Neuron (in vitro differentiated cells): Measurements from ENCODE around the gene CCR5.
"Not testable (repeated sequence)": the region's sequence is repeated elsewhere in the genome, so short reads cannot be mapped to it uniquely, and the experiment has no call there.

Experiments used
- H2AFZ ChIP-seq: one replicate; pipeline ENCODE4 v1.6.1; 2013; ENCODE audit warnings: low read depth, mild to moderate bottlenecking, inconsistent platforms, low read length, moderate library complexity
- H3K27me3 ChIP-seq: one replicate; pipeline ENCODE4 v1.6.1; 2013; ENCODE audit warnings: low read length; ENCODE audit not compliant: insufficient read depth
- H3K36me3 ChIP-seq: one replicate; pipeline ENCODE4 v1.6.1; 2013; ENCODE audit warnings: low read length; ENCODE audit not compliant: insufficient read depth
- H3K4me1 ChIP-seq: one replicate; pipeline ENCODE4 v1.6.1; 2013; ENCODE audit warnings: low read length; ENCODE audit not compliant: insufficient read depth
- H3K4me3 ChIP-seq: 2 replicates; pipeline ENCODE4 v1.5.1; 2013; ENCODE audit warnings: mild to moderate bottlenecking, low read length, moderate library complexity
- H3K9me3 ChIP-seq: one replicate; pipeline ENCODE4 v1.6.1; 2013; ENCODE audit warnings: low read length

CCR5 gene

DNA sequence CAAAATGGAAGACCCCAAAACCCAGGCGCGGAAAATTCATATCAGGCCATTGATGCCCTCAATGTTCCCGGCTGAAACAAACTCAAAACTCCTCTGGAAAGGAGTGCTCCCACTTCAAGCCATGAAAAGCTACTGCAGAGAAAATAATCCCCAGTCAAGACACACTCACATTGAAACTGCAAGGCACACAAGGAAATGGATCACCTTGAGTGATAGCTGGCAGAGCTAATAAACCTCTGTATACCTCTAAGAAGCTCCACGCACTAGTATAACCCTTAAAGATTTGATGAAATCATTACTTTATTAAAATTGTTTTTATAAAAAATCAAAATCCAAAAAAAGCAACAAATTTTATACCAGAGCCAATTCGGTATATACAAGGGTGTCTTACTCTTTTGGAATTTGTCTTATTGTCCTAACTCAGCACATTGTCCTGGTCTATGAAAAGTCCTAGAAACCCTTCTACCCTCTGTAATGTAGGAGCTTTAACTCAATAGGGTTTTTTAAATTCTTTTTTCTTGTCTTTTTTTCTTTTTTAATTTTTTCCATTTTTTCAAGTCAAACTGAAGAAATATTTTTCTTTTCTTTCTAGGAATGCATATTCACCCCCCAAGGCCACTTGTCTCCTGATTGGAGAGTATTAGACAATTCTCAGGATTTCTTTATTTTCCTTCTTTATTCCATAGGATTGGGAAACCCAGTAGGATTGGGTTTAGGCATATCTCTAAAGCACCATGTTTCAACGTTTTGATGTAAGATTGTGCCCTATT lies 27.6 kb downstream of the CCR5 start:
- no peaks in the 10 kb centered on the region for H3K36me3 ChIP-seq
- no peaks in the 10 kb centered on the region for H3K9me3 ChIP-seq
- no peak overlapping the region for H3K4me3 ChIP-seq
- no peaks in the 10 kb centered on the region for H3K4me1 ChIP-seq
- H2AFZ ChIP-seq = no peak overlapping the region
- H3K27me3 ChIP-seq = no peaks in the 10 kb centered on the region

DNA sequence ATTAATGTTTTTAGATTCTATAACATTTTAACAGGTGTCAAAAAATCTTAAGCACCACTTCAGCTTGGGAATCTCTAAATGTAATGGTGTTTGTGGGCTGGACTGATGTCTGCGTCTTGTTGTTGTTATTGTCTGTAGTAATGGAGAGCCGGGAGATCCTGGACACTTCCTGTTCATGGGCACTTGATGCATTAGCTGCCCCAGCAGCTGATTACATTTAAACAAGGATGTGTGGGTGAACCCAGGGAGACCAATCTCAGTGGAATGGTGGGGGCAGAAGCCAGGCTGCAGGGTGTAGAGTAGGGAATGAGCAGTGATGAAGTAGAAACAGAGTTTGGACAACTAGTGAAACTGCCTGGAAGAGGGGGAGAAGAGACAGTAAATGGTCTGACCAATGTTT lies 28.4 kb downstream of the CCR5 start:
- no peaks in the 10 kb centered on the region for H3K4me1 ChIP-seq
- no peak overlapping the region for H2AFZ ChIP-seq
- no peaks in the 10 kb centered on the region for H3K27me3 ChIP-seq
- no peaks in the 10 kb centered on the region for H3K36me3 ChIP-seq
- no peak overlapping the region for H3K4me3 ChIP-seq
- H3K9me3 ChIP-seq = no peaks in the 10 kb centered on the region

DNA sequence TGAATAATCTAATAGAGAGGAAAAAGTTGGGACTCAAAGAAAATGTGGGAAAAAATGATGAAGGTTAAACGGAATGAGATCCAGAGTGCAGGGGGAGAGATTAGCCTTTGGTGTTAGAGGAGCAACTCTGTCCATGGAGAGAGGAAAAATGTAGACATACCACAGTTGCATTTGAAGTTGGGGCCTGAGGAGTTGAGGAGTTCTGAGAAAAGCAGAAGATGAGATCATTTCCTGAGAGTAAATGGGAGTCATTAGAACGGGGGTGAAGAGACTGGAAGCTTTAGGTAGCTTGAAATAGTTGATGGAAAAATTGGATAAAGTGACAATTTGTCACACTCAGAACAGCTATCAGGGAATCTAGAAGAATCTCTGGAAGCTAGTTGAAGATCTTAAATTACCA lies 28.8 kb downstream of the CCR5 start:
- no peaks in the 10 kb centered on the region for H3K27me3 ChIP-seq
- H3K4me3 ChIP-seq = no peak overlapping the region
- no peak overlapping the region for H2AFZ ChIP-seq
- no peaks in the 10 kb centered on the region for H3K9me3 ChIP-seq
- no peaks in the 10 kb centered on the region for H3K36me3 ChIP-seq
- H3K4me1 ChIP-seq = no peaks in the 10 kb centered on the region

DNA sequence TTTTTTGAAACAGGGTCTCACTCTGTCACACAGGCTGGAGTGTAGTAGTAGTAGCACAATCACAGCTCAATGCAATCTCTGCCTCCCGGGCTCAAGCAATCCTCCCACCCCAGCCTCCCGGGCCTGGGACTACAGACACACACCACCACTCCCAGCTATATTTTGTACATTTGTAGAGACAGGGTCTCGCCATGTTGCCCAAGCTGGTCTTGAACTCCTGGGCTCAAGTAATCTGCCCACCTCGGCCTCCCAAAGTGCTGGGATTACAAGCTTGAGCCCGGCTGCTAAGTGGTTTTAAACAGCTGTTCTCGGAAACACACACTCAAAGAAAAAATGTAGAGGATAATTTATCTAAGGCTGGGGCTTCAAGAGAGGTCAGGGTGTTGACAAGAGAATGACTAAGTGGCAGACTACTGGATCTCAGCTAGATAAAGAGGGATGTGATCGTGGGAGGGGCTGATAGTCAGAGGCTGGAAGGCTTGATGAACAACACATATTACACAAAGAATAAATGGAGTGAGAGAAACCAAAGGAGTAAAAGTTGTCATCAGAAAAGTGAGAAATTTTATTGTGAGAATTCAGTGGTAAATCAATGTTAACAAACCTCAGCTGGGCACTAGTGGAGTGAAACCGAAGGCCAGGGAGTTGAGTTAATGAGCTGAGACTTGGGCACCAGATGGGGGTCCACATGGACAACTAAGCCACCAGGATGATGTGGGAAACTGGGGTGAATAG lies 29.4 kb downstream of the CCR5 start:
- H2AFZ ChIP-seq = no peak overlapping the region
- no peaks in the 10 kb centered on the region for H3K36me3 ChIP-seq
- H3K4me1 ChIP-seq = no peaks in the 10 kb centered on the region
- H3K9me3 ChIP-seq = no peaks in the 10 kb centered on the region
- no peaks in the 10 kb centered on the region for H3K27me3 ChIP-seq
- H3K4me3 ChIP-seq = no peak overlapping the region

DNA sequence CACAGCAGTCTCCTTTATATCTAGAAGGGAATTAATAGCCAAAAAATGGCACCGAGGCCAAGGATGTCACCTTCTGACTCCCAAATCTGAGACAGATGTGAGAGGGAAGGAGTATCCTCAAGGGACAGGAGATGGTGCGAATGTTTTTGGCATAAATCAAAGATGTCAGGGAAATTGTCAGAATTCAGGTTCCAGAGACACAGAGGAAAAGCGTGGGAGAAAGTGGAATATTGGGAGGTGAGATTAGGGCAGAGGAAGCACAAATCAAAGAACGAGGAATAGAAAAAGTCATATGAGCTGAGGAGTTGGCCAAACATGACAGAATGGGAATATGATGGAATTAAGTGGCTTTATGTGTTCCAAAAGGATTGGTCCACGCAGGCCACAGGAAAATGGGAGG lies 30.1 kb downstream of the CCR5 start:
- no peaks in the 10 kb centered on the region for H3K4me1 ChIP-seq
- H3K4me3 ChIP-seq = no peak overlapping the region
- H3K36me3 ChIP-seq = no peaks in the 10 kb centered on the region
- H3K9me3 ChIP-seq = no peaks in the 10 kb centered on the region
- no peaks in the 10 kb centered on the region for H3K27me3 ChIP-seq
- H2AFZ ChIP-seq = no peak overlapping the region

DNA sequence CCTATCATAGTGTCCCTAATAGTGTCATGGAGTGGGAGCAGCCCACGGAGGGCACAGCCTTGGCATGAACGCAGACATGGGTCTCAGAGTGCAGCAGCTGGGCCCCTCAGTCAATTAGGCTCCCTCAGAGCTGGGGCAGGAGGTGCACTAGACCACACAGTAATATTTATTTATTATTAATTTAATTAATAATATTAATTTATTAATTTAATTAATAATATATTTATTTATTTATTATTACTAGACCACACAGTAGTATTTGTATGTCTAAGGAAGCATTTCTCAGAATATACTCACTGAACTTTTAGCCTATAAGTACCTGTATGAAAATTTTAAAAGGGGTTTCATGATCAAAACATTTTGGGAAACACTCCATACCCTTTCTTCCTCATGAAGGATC lies 30.8 kb downstream of the CCR5 start:
- H3K27me3 ChIP-seq = no peaks in the 10 kb centered on the region

DNA sequence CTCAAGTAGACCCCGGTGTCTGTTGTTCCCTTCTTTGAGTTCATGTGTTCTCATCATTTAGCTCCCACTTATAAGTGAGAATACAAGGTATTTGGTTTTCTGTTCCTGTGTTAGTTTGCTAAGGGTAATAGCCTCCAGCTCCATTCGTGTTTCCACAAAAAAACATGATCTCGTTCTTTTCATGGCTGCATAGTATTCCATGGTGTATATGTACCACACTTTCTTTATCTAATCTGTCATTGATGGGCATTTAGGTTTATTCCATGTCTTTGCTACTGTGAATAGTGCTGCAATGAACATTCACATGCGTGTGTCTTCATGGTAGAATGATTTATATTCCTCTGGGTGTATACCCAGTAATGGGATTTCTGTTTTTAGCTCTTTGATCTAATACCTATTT lies 32.2 kb downstream of the CCR5 start:
- not testable (repeated sequence) for H3K4me3 ChIP-seq, H3K4me1 ChIP-seq, H3K27me3 ChIP-seq

More for the DNA sequence above, 30.8 kb downstream of the CCR5 start:
- H3K4me1 ChIP-seq = no peaks in the 10 kb centered on the region
- H3K4me3 ChIP-seq = no peak overlapping the region
- no peaks in the 10 kb centered on the region for H3K36me3 ChIP-seq
- no peaks in the 10 kb centered on the region for H3K9me3 ChIP-seq
- H2AFZ ChIP-seq = no peak overlapping the region

DNA sequence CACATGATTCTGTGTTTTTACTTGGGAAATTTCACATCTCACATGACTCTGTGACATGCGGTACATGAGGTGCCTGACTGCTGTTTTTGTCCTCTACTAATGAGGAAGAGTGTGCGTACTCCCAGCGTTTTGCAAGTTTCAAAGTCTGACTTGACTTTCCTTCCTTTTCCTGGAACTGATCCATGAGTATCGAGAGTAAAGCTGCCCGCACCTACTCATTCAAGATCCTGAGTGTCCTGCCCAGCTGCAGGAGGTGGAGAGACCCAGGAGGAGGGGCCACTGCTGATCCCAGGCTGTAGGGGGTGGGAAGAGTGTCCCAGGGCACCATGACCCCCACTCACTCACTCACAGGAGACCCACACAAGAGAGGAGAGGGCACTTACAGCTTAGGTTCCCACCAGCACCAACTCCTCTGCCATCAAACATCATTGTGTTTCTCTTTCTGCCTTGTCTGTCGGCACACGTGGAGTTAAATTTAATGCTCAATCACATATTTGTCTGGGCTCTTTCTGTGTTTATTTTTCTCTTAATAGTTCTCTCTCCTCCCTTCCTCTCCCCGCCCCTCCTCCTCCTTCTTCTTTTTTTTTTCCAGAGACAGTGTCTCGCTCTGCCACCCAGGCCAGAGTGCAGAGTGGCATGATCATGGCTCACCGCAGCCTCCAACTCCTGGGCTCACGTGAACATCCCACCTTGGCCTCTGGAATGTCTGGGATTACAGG lies 34.7 kb downstream of the CCR5 start:
- no peaks in the 10 kb centered on the region for H3K27me3 ChIP-seq
- no peaks in the 10 kb centered on the region for H3K4me1 ChIP-seq
- no peak overlapping the region for H2AFZ ChIP-seq
- H3K4me3 ChIP-seq = no peak overlapping the region
- H3K36me3 ChIP-seq = no peaks in the 10 kb centered on the region
- no peaks in the 10 kb centered on the region for H3K9me3 ChIP-seq

More for the DNA sequence above, 32.2 kb downstream of the CCR5 start:
- H3K9me3 ChIP-seq, H2AFZ ChIP-seq, H3K36me3 ChIP-seq: not testable (repeated sequence)

DNA sequence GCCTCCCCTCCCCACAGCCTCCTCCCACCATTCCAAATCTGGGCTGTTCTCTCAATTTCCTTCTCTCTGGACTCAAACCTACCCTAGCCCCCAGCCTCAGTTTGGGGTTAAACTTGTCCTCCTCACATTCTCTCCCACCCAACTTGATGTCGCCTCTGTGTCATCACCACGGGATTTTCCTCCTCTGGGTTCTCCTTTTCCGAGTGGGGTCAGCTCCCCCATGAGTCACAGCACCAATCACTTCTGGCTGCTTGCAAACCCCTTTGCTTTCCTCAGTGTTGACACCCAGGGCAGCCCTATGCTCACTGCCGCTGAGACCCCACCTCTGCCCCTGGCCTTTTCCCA lies 35.7 kb downstream of the CCR5 start:
- Histone ChIP-seq H3K9me3 (no peaks in the 10 kb centered on the region), H3K27me3 (no peaks in the 10 kb centered on the region)

DNA sequence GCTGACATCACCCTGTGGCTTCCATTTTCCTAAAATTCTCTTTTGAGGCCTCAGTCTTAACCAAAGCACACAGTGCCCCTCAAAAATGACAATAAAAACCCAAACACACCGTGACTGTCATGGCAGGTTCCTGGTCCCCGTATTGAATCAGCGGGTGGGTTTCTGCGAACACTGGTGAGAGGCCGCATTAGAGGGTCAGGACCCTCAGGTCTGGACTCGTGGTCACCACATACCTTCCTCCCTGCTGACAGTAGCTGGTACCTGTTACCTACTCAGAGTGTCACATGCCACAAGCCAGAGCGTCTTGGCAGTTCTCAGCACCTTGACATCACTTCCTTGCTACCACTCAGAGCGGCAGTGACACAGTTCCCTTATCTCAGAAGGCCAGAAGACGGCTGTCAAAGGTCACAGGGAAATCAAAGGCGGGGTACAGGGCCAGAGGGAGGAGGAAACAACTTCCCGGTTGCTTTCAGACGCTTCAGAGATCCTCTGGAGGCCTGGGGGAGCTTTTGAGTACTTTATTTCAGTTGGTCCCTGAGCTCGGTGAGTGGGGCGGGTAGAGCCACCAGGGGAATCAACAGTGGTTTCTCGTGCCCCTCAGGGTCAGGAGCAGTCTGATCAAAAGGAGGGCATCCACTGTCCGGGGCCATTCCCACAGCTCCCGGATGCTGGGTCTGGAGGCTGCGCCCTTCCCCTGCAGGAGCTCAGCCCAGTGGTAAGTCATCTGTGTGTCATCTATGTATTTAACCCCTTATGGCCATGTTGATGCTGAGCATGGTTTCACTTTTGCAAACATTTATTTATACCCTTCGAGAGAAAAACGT lies 36.3 kb downstream of the CCR5 start, which contains the start of the genes CCR5AS and CCRL2:
CCR5AS (minus strand) TSS at position 279 of the 824 bp plus-strand sequence.
CCRL2 (plus strand) TSS at position 472 of the 824 bp plus-strand sequence. CDS start 821 bp downstream, outside the sequence.
- Histone ChIP-seq H3K9me3 (no peaks in the 10 kb centered on the region), H3K4me1 (no peaks in the 10 kb centered on the region), H3K4me3 (no peak within 1 kb of the TSS)

More for the DNA sequence above, 35.7 kb downstream of the CCR5 start:
- Histone ChIP-seq H2AFZ (no peak overlapping the region), H3K4me1 (no peaks in the 10 kb centered on the region), H3K4me3 (no peak overlapping the region), H3K36me3 (no peaks in the 10 kb centered on the region)

DNA sequence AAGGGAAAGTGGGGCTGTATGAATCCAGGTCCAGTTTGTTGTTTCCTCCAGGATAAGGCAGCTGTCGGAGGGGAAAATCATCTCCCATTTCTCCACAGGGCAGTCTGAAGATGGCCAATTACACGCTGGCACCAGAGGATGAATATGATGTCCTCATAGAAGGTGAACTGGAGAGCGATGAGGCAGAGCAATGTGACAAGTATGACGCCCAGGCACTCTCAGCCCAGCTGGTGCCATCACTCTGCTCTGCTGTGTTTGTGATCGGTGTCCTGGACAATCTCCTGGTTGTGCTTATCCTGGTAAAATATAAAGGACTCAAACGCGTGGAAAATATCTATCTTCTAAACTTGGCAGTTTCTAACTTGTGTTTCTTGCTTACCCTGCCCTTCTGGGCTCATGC lies 37.2 kb downstream of the CCR5 start:
- H3K9me3 ChIP-seq = no peaks in the 10 kb centered on the region

More for the DNA sequence above, 36.3 kb downstream of the CCR5 start, which contains the start of the genes CCR5AS and CCRL2:
- Histone ChIP-seq H2AFZ (no peak within 1 kb of the TSS), H3K27me3 (no peaks in the 10 kb centered on the region), H3K36me3 (no peaks in the 10 kb centered on the region)

DNA sequence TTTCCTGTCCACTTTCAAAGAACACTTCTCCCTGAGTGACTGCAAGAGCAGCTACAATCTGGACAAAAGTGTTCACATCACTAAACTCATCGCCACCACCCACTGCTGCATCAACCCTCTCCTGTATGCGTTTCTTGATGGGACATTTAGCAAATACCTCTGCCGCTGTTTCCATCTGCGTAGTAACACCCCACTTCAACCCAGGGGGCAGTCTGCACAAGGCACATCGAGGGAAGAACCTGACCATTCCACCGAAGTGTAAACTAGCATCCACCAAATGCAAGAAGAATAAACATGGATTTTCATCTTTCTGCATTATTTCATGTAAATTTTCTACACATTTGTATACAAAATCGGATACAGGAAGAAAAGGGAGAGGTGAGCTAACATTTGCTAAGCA lies 38.1 kb downstream of the CCR5 start:
- Histone ChIP-seq H3K9me3 (no peaks in the 10 kb centered on the region), H3K4me1 (no peaks in the 10 kb centered on the region), H3K4me3 (no peak overlapping the region), H3K36me3 (no peaks in the 10 kb centered on the region), H3K27me3 (no peaks in the 10 kb centered on the region), H2AFZ (no peak overlapping the region)

More for the DNA sequence above, 37.2 kb downstream of the CCR5 start:
- Histone ChIP-seq H3K4me3 (no peak overlapping the region), H2AFZ (no peak overlapping the region), H3K27me3 (no peaks in the 10 kb centered on the region), H3K36me3 (no peaks in the 10 kb centered on the region), H3K4me1 (no peaks in the 10 kb centered on the region)
